Loucy (cell line): ENCODE data around the gene TDRD9.

Source experiments
- CTCF ChIP-seq: fragments of 200-600 bp; sonication (generic); conservative IDR thresholded peaks from 2 replicates; pipeline ENCODE4 v1.5.1; 2014; ENCODE audit warnings: mild to moderate bottlenecking, antibody characterized with exemption, low read length
- EZH2phosphoT487 ChIP-seq: fragments of 200-600 bp; IDR thresholded peaks from 2 replicates; pipeline ENCODE4 v1.6.1; 2018; ENCODE audit warnings: antibody characterized with exemption, mild to moderate bottlenecking, moderate library complexity, borderline replicate concordance

GRCh38 chr14:104004849-104005248 lies 76.6 kb downstream of the TDRD9 start:
- TF ChIP-seq CTCF (no peak), EZH2phosphoT487 (no peak)
